AG04449 (cell line): ENCODE measurements around the gene GPR151.

ENCODE experiments used
- CTCF ChIA-PET: fragments of 350-600 bp; formaldehyde crosslinking; extraction: SDS; loops from one replicate; lab custom pipeline; 2021; ENCODE audit warnings: antibody characterized with exemption; lab: Yijun Ruan, JAX
- POLR2A ChIA-PET: fragments of 400-600, 350-600 bp; formaldehyde crosslinking; extraction: SDS; loops from one replicate; lab custom pipeline; 2020; ENCODE audit warnings: antibody characterized with exemption, inconsistent platforms; lab: Yijun Ruan, JAX
- DNase-seq: peaks from one replicate; pipeline ENCODE4 v3.0.0-alpha.2; 2010; ENCODE audit warnings: low read depth, low spot score
- H3K4me3 ChIP-seq: 2 replicates; pipeline ENCODE4 v1.5.1; 2011; ENCODE audit warnings: low read depth, mild to moderate bottlenecking, control low read depth, low read length
- CTCF ChIP-seq: IDR thresholded peaks from one replicate; pipeline ENCODE4 v1.5.1; 2011; ENCODE audit warnings: mild to moderate bottlenecking, moderate library complexity, low read length, control low read depth, inconsistent platforms; ENCODE audit not compliant: insufficient read depth; ENCODE audit errors: missing control alignments

Gene GPR151

DNA sequence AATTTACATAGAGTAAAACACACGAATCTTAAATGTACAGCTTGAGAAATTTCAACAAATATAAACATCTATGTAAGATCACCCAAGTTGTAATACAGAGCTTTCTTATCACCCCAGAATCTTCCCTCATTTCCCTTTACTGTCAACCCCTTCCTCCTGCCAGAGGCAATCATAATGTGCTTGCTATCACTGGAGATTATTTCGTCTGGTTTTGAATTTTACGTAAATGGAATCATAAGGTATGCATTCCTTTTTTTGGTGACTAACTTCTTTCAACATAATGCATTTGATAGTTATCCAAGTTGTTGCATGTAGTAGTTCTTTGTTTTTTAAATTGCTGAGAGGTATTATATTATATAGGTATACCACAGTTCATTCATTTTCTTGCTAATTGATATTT lies 37.5 kb upstream of the GPR151 start:
- no peak for DNase-seq
- H3K4me3 ChIP-seq: no peak overlapping the region
- POLR2A ChIA-PET: no interaction called here
- CTCF ChIA-PET: interaction anchor here (1.0 kb wide), 1 partner anchor 11 kb away, joined by 4 read pairs; no protein-coding TSS in a partner anchor
- no peak for TF ChIP-seq CTCF

- ChIA-PET CTCF (interaction anchor here (2.1 to 7.2 kb wide), 2 partner anchors 16 to 417 kb away, joined by 9 to 43 read pairs; no protein-coding TSS in a partner anchor), POLR2A (no interaction called here)
- no peak for TF ChIP-seq CTCF
- H3K4me3 ChIP-seq: no peak overlapping the region
- no peak for DNase-seq
Observed at GRCh38 chr5:146549615-146550014, 33.6 kb upstream of the GPR151 start.

- POLR2A ChIA-PET: no interaction called here
- no peak for TF ChIP-seq CTCF
- CTCF ChIA-PET: interaction anchor here (1.5 to 7.2 kb wide), 3 partner anchors 14 to 418 kb away, joined by 5 to 43 read pairs (median 9); no protein-coding TSS in a partner anchor
- H3K4me3 ChIP-seq: no peak overlapping the region
- DNase-seq: no peak
Observed at GRCh38 chr5:146548781-146549449, 32.9 kb upstream of the GPR151 start.

DNA sequence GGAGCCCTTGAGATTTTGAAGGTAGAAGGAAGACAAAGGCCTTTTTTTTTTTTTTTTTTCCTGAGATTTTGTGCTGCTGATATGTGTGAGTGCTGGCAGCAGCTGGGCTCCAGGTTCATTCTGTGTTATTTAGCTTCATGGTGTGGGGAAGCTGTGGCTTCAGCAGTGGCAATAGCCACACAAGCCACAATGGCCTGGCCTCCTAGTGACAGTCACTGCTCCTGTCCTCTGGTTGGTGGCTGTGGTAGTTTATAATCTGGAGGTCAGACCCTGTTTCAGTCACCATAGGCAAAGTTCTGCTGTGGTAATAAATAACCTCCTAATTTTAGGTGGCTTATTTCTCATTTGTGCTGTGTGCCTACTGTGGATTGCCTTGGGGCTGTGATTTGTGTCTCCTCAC lies 28.2 kb upstream of the GPR151 start:
- no peak for DNase-seq
- ChIA-PET POLR2A (no interaction called here), CTCF (interaction anchor here (0.7 to 7.2 kb wide), 5 partner anchors 12 to 644 kb away, joined by 3 to 50 read pairs (median 41); no protein-coding TSS in a partner anchor)
- TF ChIP-seq CTCF: no peak
- H3K4me3 ChIP-seq: no peak overlapping the region

DNA sequence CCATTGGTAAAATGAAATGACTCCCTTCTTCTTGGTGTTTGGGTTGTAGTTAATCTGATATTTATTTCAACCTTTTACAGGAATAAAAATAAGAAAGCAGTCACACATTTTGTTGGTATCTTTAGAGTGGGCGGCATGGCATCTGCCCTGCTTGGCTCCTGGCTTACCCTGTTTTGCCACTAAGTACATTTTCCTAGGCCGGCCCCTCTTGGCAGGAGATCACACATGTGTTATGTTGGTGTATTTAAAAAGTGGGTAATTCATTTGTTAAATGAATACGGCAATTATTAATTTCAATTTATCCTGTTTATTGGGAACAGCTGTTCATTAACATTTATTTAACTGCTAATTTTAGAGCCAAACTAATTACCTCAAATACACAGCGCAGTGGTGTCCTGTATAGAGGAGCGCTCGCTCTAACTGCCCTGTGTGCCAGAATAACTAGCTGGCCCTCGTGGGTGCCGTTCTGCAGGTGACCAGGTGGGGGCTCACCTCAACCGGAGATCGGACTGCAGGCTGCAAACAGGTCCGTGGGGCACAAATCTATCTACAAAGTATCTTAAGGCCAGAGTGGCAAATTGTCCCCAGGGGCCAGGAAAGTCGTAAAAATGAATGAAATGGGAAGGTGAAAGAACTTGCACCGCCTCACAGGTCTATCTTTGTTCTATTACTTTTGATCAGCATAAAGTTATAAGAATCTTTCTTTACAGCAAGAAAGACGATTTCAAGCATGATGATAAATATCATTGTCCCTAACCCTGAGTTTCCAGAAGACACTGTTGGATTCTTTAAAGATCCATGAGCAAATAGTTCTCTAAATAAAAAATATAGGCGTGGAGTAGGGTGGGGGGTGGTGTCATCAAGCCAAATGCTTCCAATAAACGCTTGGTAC lies 26.2 kb upstream of the GPR151 start:
- POLR2A ChIA-PET: interaction anchor here (0.5 kb wide), 1 partner anchor 10 kb away, joined by 3 read pairs; no protein-coding TSS in a partner anchor
- peak; percentile 92 for TF ChIP-seq CTCF

More for the DNA sequence above, 26.2 kb upstream of the GPR151 start:
- CTCF ChIA-PET: interaction anchor here (0.7 to 6.6 kb wide), 18 partner anchors 9 to 649 kb away, joined by 3 to 175 read pairs (median 4); partner anchors contain the start of gene GPR151
- no peak overlapping the region for H3K4me3 ChIP-seq
- DNase-seq: no peak
